Lower lobe of right lung (tissue), 2 donors: ENCODE results near the gene C4orf33. TPM values are rescaled to one million over a fixed set of nuclear protein-coding genes. Genes with fewer than 3 reads are reported as not detected.

Source experiments
- ATAC-seq, 2 donors: fragments of 200-7000 bp; cut with Tn5 transposase; one replicate each; pipeline ENCODE4 v1.9.1; 2020 to 2022; ENCODE audit warnings: mild to moderate bottlenecking in 2 of 2, moderate library complexity in 2 of 2
- DNase-seq: peaks from one replicate; pipeline ENCODE4 v3.0.0-alpha.2; 2020
- H3K27ac ChIP-seq: fragments of 200-600 bp; one replicate; pipeline ENCODE4 v1.8.0; 2022
- H3K27me3 ChIP-seq: fragments of 200-600 bp; one replicate; pipeline ENCODE4 v1.8.0; 2022; ENCODE audit warnings: low read depth
- H3K36me3 ChIP-seq: fragments of 200-600 bp; one replicate; pipeline ENCODE4 v1.8.0; 2022; ENCODE audit warnings: mild to moderate bottlenecking
- H3K4me1 ChIP-seq: fragments of 200-600 bp; one replicate; pipeline ENCODE4 v1.8.0; 2022
- H3K4me3 ChIP-seq: fragments of 200-600 bp; one replicate; pipeline ENCODE4 v1.8.0; 2022; ENCODE audit warnings: mild to moderate bottlenecking
- H3K9me3 ChIP-seq: fragments of 200-600 bp; one replicate; pipeline ENCODE4 v1.8.0; 2022
- CTCF ChIP-seq: fragments of 200-600 bp; IDR thresholded peaks from one replicate; pipeline ENCODE4 v1.8.0; 2022; ENCODE audit warnings: antibody characterized with exemption, mild to moderate bottlenecking
- intact Hi-C: fragments of 100-400 bp; cut with DNase I; formaldehyde crosslinking; loops from one replicate; pipeline ENCODE4 v1.11.0; 2022
- total RNA-seq: library from RNA; stranded (reverse); fragmentation: NEBNext Ultra II Directional; extraction: Animal tissue kit (Norgen Biotek cat#: 25700); gene quantifications from one replicate; pipeline ENCODE4 v1.2.1, GENCODE V29; 2021
- donor health status: DM: no; HTN: yes; CAD: no; lungs with severe emphysema.

C4orf33 gene
- total RNA-seq, 1 donor from 2014 or later: 10.3 TPM

DNA sequence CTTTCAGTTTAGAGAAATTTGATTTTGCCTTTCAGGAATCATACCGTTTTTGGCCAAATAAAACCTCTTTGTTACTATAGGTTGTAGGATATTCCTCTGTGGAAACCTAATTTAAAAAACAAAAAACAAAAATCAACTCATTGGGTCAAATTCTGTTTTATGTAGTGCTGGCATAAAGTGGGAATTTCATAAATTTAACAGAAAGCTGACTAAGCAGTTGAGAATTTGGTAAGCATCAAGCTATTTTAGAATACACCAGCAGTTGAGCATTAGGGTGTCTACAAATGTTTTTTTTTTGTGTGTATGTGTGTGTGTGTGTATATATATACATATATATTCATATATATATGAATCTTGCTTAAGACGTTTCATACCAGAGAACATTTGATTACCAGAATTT is 47.4 kb downstream of the C4orf33 start:
- Histone ChIP-seq H3K4me1 (no peaks in the 10 kb centered on the region), H3K9me3 (no peaks in the 10 kb centered on the region), H3K27ac (no peak overlapping the region), H3K36me3 (no peaks in the 10 kb centered on the region), H3K27me3 (no peaks in the 10 kb centered on the region), H3K4me3 (no peak overlapping the region)
- ATAC-seq (no peak), DNase-seq (no peak)
- TF ChIP-seq CTCF: no peak
- intact Hi-C loops: no loop called here

DNA sequence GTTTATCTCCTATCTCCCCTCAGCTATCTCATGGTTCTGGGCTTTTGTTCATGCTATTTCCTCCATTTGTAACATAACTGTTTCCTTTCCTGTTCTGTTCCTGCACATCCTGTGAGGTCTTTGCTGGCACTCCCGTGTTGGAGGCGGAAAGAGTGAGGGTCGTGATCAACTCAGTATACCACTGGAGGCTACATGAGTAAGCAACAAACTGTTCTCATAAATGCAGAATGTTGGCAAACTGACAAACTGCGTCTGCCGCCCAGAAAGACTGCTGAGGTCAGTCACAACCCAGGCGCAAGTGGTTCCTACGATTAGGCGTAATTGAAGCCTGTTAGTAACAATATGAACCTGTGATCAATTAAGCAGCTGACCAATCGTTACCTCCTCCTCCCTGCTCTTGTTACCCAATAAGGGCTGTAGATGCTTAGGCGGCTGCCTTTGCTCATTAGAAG is 48.8 kb downstream of the C4orf33 start:
- TF ChIP-seq CTCF: no peak
- H3K27me3 ChIP-seq: no peaks in the 10 kb centered on the region
- H3K36me3 ChIP-seq: no peaks in the 10 kb centered on the region
- no peaks in the 10 kb centered on the region for H3K4me1 ChIP-seq
- H3K27ac ChIP-seq: no peak overlapping the region
- H3K4me3 ChIP-seq: no peak overlapping the region
- no peaks in the 10 kb centered on the region for H3K9me3 ChIP-seq
- ATAC-seq (no peak), DNase-seq (no peak)
- intact Hi-C loops: no loop called here

DNA sequence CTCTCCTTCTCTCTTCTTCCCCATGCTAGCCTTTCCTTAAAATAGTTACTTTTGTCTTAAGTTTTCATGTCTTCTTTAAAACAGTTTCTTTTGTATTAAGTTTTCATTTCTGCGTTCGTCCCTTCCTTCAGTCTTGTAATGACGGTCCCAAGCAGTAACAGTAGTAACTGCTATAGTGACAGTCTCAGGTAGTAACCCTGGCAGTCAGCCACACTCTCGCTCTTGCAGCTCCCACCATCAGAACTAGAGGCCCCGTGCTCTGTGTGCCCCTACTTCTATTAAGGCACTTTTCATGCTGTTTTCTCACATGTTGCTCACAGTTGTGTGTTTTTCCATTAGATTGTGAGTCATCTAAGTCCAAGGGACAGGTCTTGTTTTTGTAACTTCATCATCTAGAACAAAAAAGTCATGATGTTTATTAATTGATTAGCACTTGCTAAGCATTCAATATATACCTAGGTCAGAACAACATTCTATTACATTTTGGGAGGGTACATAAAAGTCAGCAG is 49.3 kb downstream of the C4orf33 start:
- no peak for DNase-seq
- Histone ChIP-seq H3K27ac (no peak overlapping the region), H3K4me3 (no peak overlapping the region), H3K36me3 (no peaks in the 10 kb centered on the region), H3K4me1 (no peaks in the 10 kb centered on the region), H3K27me3 (no peaks in the 10 kb centered on the region), H3K9me3 (no peaks in the 10 kb centered on the region)
- TF ChIP-seq CTCF: no peak
- intact Hi-C loops: no loop called here
- ATAC-seq: no peak

DNA sequence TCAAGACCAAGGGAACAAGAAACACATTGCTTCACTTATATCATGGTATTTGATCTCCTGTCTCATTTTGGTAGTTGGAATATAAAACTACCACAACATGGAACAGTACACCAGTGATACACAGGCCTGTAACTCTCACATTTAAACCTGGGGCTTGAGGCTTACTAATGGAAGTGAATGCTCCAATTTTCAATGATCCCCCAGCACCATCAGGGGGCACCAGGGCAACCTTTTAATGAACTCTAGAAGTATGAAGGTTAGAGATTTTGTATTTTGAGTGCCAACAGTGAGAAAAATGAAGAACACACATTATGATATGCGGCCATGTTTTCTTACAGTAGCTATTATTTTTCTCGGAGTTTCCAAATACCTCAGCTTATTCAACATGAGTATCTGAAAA is 50.7 kb downstream of the C4orf33 start:
- no peak for ATAC-seq
- no peak for DNase-seq
- no peaks in the 10 kb centered on the region for H3K36me3 ChIP-seq
- no peaks in the 10 kb centered on the region for H3K27me3 ChIP-seq
- no peaks in the 10 kb centered on the region for H3K9me3 ChIP-seq
- no peak overlapping the region for H3K4me3 ChIP-seq
- intact Hi-C loops: no loop called here
- TF ChIP-seq CTCF: no peak
- H3K4me1 ChIP-seq: no peaks in the 10 kb centered on the region
- H3K27ac ChIP-seq: no peak overlapping the region

DNA sequence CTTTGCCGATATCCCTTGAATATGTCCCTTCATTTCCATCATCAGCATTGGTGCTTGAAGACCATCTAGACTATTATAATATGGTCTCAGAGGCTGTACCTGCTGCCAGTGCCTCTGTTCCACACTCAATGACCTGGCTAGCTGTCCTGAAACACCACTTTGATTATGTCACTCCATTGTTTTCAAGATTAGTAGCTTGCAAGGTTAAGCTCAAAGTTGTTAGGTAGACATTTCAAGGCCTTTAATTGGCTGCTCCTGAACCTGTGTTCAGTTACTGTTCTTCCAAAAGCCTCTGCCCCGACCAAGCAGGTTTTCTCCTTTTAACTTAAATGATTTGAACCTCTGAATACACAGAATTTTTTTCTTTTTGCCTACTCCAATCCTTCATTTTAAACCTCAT is 52.9 kb downstream of the C4orf33 start:
- intact Hi-C loops: no loop called here
- no peak for TF ChIP-seq CTCF
- ATAC-seq: no peak
- Histone ChIP-seq H3K27ac (no peak overlapping the region), H3K9me3 (no peaks in the 10 kb centered on the region), H3K4me3 (no peak overlapping the region), H3K36me3 (no peaks in the 10 kb centered on the region), H3K27me3 (no peaks in the 10 kb centered on the region), H3K4me1 (no peaks in the 10 kb centered on the region)
- DNase-seq: no peak

GRCh38 chr4:129149906-129150305 is 54.0 kb downstream of the C4orf33 start:
- no peaks in the 10 kb centered on the region for H3K36me3 ChIP-seq
- H3K9me3 ChIP-seq: no peaks in the 10 kb centered on the region
- no peak overlapping the region for H3K4me3 ChIP-seq
- no peak overlapping the region for H3K27ac ChIP-seq
- H3K27me3 ChIP-seq: no peaks in the 10 kb centered on the region
- ATAC-seq (no peak), DNase-seq (no peak)
- intact Hi-C loops: no loop called here
- no peak for TF ChIP-seq CTCF
- no peaks in the 10 kb centered on the region for H3K4me1 ChIP-seq
